22Rv1 (cell line): Measurements from ENCODE around the gene LRIG1.

Experiments used
- CTCF ChIP-seq: fragments of 450-650 bp; IDR thresholded peaks from 2 replicates; pipeline ENCODE4 v1.5.1; 2017; ENCODE audit warnings: mild to moderate bottlenecking
- ZFX ChIP-seq: fragments of 450-650 bp; IDR thresholded peaks from 2 replicates; pipeline ENCODE4 v1.6.1; 2017; ENCODE audit warnings: antibody characterized with exemption, borderline replicate concordance

- TF ChIP-seq CTCF (no peak), ZFX (no peak)
Observed at GRCh38 chr3:66498687-66499621, 1.9 kb downstream of the LRIG1 start.
